Fibroblast of villous mesenchyme (primary cell): ENCODE results near the gene ACBD6. TPM values are rescaled to one million over a fixed set of nuclear protein-coding genes. Genes with fewer than 3 reads are reported as not detected.
"Not testable (repeated sequence)": the region's sequence is repeated elsewhere in the genome, so short reads cannot be mapped to it uniquely, and the experiment has no call there.

ENCODE experiments used
- DNase-seq: peaks from one replicate; pipeline ENCODE4 v3.0.0-alpha.2; 2010; ENCODE audit warnings: low read depth
- H3K4me3 ChIP-seq: 2 replicates; pipeline ENCODE4 v1.5.1; 2011; ENCODE audit warnings: low read depth, mild to moderate bottlenecking, low read length
- total RNA-seq: library from RNA; depleted of rRNA; stranded (reverse); fragments of >200 nt; gene quantifications from 2 replicates; pipeline ENCODE4 v1.2.3, GENCODE V29; 2012
- TF ChIP-seq, protein P1 (sequence below): IDR thresholded peaks from 2 replicates; pipeline ENCODE4 v1.5.1; 2012; ENCODE audit warnings: low read depth, mild to moderate bottlenecking, low read length; ENCODE audit not compliant: insufficient read depth

Gene ACBD6
- total RNA-seq, 1 donor, result 44.5 TPM

DNA sequence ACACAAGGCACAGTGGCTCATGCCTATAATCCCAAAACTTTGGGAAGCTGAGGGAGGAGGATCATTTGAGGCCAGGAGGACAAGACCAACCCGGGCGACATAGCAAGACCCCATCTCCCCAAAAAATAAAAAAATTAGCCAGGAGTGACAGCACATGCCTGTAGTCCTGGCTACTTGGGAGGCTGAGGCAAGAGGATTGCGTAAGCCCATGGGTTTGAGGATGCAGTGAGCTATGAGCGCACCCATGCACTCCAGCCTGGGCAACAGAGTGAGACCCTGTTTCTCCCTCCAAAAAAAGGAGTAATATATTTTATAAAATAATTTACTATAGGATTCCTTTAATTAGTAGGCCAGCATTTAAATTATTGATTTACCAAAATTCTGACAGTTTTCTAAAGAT, 89.8 kb downstream of the ACBD6 start:
- TF ChIP-seq, protein P1, sequence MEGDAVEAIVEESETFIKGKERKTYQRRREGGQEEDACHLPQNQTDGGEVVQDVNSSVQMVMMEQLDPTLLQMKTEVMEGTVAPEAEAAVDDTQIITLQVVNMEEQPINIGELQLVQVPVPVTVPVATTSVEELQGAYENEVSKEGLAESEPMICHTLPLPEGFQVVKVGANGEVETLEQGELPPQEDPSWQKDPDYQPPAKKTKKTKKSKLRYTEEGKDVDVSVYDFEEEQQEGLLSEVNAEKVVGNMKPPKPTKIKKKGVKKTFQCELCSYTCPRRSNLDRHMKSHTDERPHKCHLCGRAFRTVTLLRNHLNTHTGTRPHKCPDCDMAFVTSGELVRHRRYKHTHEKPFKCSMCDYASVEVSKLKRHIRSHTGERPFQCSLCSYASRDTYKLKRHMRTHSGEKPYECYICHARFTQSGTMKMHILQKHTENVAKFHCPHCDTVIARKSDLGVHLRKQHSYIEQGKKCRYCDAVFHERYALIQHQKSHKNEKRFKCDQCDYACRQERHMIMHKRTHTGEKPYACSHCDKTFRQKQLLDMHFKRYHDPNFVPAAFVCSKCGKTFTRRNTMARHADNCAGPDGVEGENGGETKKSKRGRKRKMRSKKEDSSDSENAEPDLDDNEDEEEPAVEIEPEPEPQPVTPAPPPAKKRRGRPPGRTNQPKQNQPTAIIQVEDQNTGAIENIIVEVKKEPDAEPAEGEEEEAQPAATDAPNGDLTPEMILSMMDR, result no peak
- no peak overlapping the region for H3K4me3 ChIP-seq
- DNase-seq, result no peak

DNA sequence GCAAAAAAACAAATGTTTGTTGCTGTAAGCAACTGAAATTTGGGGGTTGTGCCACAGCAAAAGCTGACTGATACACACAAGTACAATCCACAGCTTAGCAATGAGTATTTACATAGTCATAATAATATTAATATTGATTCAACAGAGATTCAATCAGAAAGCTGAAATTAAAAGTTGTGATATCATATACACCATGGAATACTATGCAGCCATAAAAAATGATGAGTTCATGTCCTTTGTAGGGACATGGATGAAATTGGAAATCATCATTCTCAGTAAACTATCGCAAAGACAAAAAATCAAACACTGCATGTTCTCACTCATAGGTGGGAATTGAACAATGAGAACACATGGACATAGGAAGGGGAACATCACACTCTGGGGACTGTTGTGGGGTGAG, 94.2 kb downstream of the ACBD6 start:
- not testable (repeated sequence) for H3K4me3 ChIP-seq, DNase-seq

DNA sequence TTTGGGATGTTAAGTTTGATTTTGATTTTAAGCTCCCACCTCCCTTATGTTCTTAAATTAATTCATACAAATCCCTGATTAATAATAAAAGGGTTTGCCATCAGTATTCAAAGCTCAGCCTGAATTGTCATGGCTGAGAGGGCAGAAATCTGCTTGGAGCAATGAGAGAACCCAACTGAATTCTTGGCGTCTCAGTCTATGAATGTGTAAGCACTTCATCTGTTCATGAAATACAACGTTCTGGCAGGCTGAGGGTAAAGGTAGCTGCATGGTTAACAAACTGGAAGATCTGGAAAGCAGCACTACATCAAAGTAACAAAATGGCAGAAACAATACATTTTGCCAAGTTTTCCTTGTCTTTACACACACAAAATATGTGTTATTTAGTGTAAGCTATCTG, 95.3 kb downstream of the ACBD6 start:
- H3K4me3 ChIP-seq, result no peak overlapping the region
- no peak for DNase-seq
- TF ChIP-seq, protein P1, result no peak

DNA sequence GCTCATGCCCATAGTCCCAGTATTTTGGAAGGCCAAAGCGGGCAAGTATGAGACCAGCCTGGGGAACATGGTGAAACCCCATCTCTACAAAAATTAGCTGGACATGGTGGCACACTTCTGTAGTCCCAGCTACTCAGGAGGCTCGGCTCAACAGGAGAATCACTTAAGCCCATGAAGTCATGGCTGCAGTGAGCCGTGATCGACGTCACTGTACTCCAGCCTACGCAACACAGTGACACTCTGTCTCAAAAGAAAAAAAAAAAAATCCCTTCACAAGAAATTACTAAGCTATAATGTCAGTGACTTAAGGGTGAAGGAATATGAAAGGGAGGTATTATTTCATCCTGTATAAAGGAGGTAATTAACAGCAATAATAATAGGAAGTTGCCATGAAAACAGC, 99.8 kb downstream of the ACBD6 start:
- H3K4me3 ChIP-seq, result no peak overlapping the region
- no peak for DNase-seq
- TF ChIP-seq, protein P1, result no peak

DNA sequence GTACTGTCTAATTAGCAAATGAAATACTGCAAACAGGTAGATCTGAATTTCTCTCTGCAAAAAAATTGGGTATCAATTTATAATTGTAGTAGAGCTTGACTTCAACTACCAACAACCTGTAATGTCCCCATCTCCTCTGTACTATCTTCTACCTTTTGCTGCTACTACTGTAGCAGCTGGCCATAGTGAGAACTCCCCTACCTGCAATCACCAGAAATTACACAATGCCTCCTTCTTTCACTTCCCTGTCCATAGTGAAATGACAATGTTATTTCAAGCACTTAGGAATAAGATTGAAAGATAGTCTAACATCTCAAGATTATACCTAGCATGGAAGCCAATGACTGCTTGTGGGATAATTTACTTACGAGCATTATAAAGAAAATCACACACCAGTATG, 100.4 kb downstream of the ACBD6 start:
- TF ChIP-seq, protein P1, result no peak
- DNase-seq, result no peak
- no peak overlapping the region for H3K4me3 ChIP-seq

DNA sequence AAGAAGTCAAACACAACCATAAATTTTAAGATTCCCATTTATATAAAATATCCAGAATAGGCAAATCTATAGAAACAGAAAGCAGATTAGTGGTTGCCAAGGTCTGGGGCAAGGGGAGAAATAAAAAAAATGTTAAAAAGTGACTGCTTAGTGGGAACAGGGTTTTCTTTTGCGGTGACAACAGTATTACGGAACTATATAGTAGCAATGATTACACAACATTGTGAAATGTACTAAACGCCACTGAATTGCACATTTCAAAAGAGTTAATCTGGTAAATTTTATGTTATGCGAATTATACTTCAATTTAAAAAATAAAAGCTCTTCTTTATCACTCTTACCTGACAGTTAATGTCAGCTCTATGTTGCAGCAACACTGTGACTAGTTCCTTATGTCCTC, 105.2 kb downstream of the ACBD6 start:
- no peak overlapping the region for H3K4me3 ChIP-seq
- TF ChIP-seq, protein P1, result no peak
- DNase-seq, result peak; percentile 2

DNA sequence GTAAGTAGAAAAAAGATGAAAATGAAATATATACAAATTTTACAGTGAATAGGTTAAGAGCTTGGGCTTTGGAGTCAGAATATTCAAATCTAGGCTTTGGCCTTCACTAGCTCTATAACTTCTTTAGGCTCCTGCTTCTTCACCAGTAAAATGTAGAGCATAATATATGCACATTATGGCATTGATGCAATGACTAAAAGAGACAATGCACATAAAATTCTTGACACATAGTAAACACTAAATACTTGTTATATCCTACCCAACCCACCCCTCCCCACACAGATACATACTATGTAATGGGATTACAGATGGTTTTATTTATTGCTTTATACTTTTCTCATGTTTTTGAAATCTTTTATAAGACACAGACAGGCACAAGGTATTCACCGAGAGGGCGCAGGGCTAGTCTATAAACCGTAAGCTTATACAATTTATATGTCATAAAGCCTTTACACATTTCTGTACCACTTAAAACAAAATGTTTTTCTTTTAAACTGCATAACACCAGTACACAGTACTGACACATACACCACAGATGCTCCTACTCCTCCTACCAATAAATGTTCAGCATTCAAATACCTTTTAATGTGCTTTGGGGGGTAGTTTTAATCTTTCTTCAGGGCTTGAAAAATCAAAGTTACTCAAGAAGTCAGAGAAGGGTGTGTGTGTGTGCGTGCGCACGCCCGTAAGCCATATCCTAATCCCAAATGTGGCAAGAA, 109.8 kb downstream of the ACBD6 start:
- DNase-seq, result no peak
- H3K4me3 ChIP-seq, result no peak overlapping the region

More for the DNA sequence above, 109.8 kb downstream of the ACBD6 start:
- TF ChIP-seq, protein P1, result no peak
